Vagina (tissue), 2 donors: ENCODE data around the gene FHIT. TPM values are rescaled to one million over a fixed set of nuclear protein-coding genes. Genes with fewer than 3 reads are reported as not detected.

Source experiments
- DNase-seq, 2 donors: peaks; one replicate each; pipeline ENCODE4 v3.0.0-alpha.2; 2017; ENCODE audit errors: extremely low spot score in 2 of 2
- H3K27ac ChIP-seq: fragments of 200-600 bp; sonication (generic); one replicate; pipeline ENCODE4 v1.5.1; 2019
- H3K27me3 ChIP-seq: fragments of 200-600 bp; sonication (generic); one replicate; pipeline ENCODE4 v1.5.1; 2019
- H3K36me3 ChIP-seq, 2 donors: fragments of 200-600 bp; sonication (generic); one replicate each; pipeline ENCODE4 v1.5.1; 2017 to 2019
- H3K4me1 ChIP-seq: fragments of 200-600 bp; sonication (generic); one replicate; pipeline ENCODE4 v1.5.1; 2019
- H3K4me3 ChIP-seq, 2 donors: fragments of 200-600 bp; sonication (generic); 1 replicate in 1 of 2; 2 replicates in 1 of 2; pipeline ENCODE4 v1.5.1; 2016 to 2019
- H3K9me3 ChIP-seq: fragments of 200-600 bp; sonication (generic); one replicate; pipeline ENCODE4 v1.5.1; 2019
- POLR2A ChIP-seq, 2 donors: fragments of 450-650 bp; IDR thresholded peaks; one replicate each; pipeline ENCODE4 v1.6.1; 2017; ENCODE audit warnings: antibody characterized with exemption in 2 of 2, mild to moderate bottlenecking in 2 of 2, moderate library complexity in 2 of 2
- POLR2AphosphoS5 ChIP-seq, 2 donors: sonication (generic); formaldehyde crosslinking; IDR thresholded peaks; one replicate each; pipeline ENCODE4 v1.9.0; 2017; ENCODE audit warnings: antibody characterized with exemption in 2 of 2, mild to moderate bottlenecking in 2 of 2, low read depth in 1 of 2; ENCODE audit not compliant: insufficient read depth in 1 of 2
- intact Hi-C: fragments of 100-400 bp; cut with DNase I; formaldehyde crosslinking; loops from one replicate; pipeline ENCODE4 v1.15.1; 2023
- total RNA-seq: library from RNA; depleted of rRNA; stranded (reverse); fragments of >200 nt; gene quantifications from one replicate; pipeline ENCODE4 v1.2.3, GENCODE V29; 2016
- TF ChIP-seq, protein P1 (sequence below), 3 experiments: fragments of 450-650 bp in 2 of 3; fragments of 200-600 bp in 1 of 3; sonication (generic) in 1 of 3; IDR thresholded peaks; one replicate each; pipeline ENCODE4 v1.5.1; 2017 to 2019; ENCODE audit warnings: antibody characterized with exemption in 3 of 3, mild to moderate bottlenecking in 2 of 3, moderate library complexity in 2 of 3

FHIT gene
- total RNA-seq, 1 donor from 2014 or later: 7.9 TPM

DNA sequence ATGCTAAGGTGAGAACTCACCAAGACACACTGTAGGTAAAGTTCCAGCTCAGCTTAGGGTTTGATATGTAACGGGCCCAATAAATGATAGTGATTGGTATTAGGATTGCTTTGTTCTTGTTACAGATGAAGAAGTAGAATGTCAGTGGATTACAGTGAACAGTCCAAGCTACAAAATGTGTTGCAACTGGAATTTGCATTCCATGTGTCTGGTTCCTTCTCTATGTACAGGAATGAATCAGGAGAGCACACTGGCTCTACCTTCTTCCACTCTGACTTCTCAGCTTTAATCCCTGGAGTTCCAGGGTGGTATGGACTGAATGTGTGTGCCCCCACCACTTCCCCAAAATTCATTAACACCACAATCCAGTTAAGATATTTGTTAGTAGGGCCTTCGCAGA, 1471.0 kb downstream of the FHIT start:
- H3K27ac ChIP-seq: no peak overlapping the region
- H3K36me3 ChIP-seq: no peaks in the 10 kb centered on the region
- no peak for TF ChIP-seq POLR2AphosphoS5 (IDR thresholded peaks at IDR 0.05; ENCODE audit: insufficient read depth in 1 of 2, low read depth in 1 of 2)
- TF ChIP-seq, protein P1, sequence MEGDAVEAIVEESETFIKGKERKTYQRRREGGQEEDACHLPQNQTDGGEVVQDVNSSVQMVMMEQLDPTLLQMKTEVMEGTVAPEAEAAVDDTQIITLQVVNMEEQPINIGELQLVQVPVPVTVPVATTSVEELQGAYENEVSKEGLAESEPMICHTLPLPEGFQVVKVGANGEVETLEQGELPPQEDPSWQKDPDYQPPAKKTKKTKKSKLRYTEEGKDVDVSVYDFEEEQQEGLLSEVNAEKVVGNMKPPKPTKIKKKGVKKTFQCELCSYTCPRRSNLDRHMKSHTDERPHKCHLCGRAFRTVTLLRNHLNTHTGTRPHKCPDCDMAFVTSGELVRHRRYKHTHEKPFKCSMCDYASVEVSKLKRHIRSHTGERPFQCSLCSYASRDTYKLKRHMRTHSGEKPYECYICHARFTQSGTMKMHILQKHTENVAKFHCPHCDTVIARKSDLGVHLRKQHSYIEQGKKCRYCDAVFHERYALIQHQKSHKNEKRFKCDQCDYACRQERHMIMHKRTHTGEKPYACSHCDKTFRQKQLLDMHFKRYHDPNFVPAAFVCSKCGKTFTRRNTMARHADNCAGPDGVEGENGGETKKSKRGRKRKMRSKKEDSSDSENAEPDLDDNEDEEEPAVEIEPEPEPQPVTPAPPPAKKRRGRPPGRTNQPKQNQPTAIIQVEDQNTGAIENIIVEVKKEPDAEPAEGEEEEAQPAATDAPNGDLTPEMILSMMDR (IDR thresholded peaks at IDR 0.05): no peak
- no peak for TF ChIP-seq POLR2A (IDR thresholded peaks at IDR 0.05)
- H3K9me3 ChIP-seq: no peaks in the 10 kb centered on the region
- intact Hi-C loops: no loop called here
- H3K4me1 ChIP-seq: no peaks in the 10 kb centered on the region
- H3K27me3 ChIP-seq: no peaks in the 10 kb centered on the region
- no peak overlapping the region for H3K4me3 ChIP-seq
- no peak for DNase-seq

DNA sequence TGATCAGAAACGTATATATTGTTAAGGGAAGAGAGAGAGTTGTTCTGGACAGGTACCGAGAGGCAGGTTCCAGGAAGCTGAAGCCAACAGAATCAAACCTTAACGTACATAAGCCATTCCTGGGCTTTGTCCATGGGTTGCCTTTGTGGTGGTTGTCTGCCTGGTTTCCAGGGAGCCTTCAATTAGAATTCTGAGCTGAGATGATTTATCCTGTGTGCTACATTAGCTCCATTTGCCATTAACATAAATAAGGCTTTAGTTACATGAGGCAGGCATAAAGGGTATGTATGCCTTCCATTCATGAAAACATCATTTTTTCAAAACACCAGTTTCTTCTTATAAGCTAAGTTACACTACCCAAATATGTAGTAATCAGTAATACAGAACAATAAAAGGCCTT, 1472.0 kb downstream of the FHIT start:
- intact Hi-C loops: no loop called here
- Histone ChIP-seq H3K36me3 (no peaks in the 10 kb centered on the region), H3K4me1 (no peaks in the 10 kb centered on the region), H3K27ac (no peak overlapping the region), H3K4me3 (no peak overlapping the region), H3K9me3 (no peaks in the 10 kb centered on the region), H3K27me3 (no peaks in the 10 kb centered on the region)
- no peak for DNase-seq
- TF ChIP-seq POLR2AphosphoS5 (IDR thresholded peaks at IDR 0.05; ENCODE audit: insufficient read depth in 1 of 2, low read depth in 1 of 2): no peak
- TF ChIP-seq, protein P1 (IDR thresholded peaks at IDR 0.05): no peak
- no peak for TF ChIP-seq POLR2A (IDR thresholded peaks at IDR 0.05)

DNA sequence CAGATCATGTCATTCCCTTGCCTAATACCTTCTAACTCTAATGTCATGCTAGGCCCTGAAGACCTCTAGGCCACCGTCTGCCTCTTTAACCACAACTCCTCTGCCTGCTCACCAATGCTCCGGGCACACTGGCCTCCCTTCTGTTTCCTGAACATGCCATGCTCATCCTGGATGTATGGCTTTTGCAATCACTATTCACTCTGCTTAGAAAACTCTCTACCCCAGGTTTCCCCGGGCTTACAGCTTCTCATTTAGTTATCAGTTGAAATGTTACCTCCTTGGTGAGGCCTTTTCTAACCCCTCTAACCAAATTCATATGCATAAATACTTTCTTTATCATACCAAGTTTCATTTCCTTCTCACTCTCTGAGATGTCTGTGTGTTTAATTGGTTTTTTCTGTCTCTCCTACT, 1473.6 kb downstream of the FHIT start:
- intact Hi-C loops: no loop called here
- H3K36me3 ChIP-seq: no peaks in the 10 kb centered on the region
- no peaks in the 10 kb centered on the region for H3K9me3 ChIP-seq
- no peak overlapping the region for H3K4me3 ChIP-seq
- no peak overlapping the region for H3K27ac ChIP-seq
- no peaks in the 10 kb centered on the region for H3K27me3 ChIP-seq
- TF ChIP-seq, protein P1 (IDR thresholded peaks at IDR 0.05): no peak
- no peak for TF ChIP-seq POLR2A (IDR thresholded peaks at IDR 0.05)
- no peak for TF ChIP-seq POLR2AphosphoS5 (IDR thresholded peaks at IDR 0.05; ENCODE audit: insufficient read depth in 1 of 2, low read depth in 1 of 2)
- no peak for DNase-seq
- no peaks in the 10 kb centered on the region for H3K4me1 ChIP-seq

DNA sequence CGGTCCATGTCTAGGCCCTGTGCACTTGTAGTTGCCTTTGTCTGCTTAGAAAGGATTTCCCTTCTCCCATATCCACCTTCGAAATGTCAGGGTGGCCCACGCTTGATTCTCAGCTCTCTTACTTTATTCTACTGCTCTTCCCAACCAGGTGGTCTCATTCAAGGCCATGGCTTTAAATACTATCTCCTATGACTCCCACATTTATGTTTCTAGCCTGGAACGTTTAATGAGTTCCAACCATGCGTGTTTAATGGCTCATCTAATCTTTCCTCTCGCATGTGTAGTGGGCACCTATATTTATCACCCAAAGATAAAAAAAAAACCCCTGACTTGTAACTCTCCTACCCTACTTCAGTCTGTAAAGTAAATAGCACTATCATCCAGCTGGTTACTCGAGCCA, 1474.2 kb downstream of the FHIT start:
- intact Hi-C loops: no loop called here
- Histone ChIP-seq H3K36me3 (no peaks in the 10 kb centered on the region), H3K27ac (no peak overlapping the region), H3K4me3 (no peak overlapping the region), H3K27me3 (no peaks in the 10 kb centered on the region), H3K9me3 (no peaks in the 10 kb centered on the region), H3K4me1 (no peaks in the 10 kb centered on the region)
- no peak for DNase-seq
- TF ChIP-seq, protein P1 (IDR thresholded peaks at IDR 0.05): no peak
- TF ChIP-seq POLR2A (IDR thresholded peaks at IDR 0.05) (no peak), POLR2AphosphoS5 (IDR thresholded peaks at IDR 0.05; ENCODE audit: insufficient read depth in 1 of 2, low read depth in 1 of 2) (no peak)

DNA sequence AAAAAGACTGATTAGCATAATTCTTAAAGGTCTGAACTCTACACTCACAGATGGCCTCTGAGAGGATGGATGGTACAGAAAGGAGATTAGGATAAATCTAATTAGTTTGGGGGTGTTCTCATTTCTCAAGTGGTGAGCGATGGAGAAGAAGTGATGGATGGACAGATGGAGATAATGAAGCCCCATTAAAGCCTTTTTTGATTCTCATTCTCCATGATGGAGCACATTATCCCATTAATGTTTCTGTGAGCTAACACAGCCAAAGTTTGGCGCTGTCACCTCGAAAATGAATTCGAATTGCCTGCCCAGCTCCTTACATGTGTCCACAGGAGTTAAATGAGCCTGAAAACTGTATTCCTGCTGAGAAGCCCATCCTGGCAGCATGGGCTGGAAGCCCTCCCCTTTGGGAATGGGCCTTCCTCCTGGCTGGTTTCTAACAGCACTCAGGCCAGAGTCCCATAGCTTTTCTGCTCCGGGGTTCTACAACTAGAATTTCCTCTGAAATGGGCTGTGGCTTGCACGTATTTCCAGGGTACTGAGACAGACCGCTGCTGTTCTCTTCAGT, 1475.4 kb downstream of the FHIT start:
- H3K9me3 ChIP-seq: no peaks in the 10 kb centered on the region
- intact Hi-C loops: no loop called here
- DNase-seq: no peak
- TF ChIP-seq POLR2A (IDR thresholded peaks at IDR 0.05) (no peak), POLR2AphosphoS5 (IDR thresholded peaks at IDR 0.05; ENCODE audit: insufficient read depth in 1 of 2, low read depth in 1 of 2) (no peak)
- TF ChIP-seq, protein P1 (IDR thresholded peaks at IDR 0.05): no peak
- no peaks in the 10 kb centered on the region for H3K27me3 ChIP-seq
- no peak overlapping the region for H3K27ac ChIP-seq
- no peaks in the 10 kb centered on the region for H3K4me1 ChIP-seq
- H3K36me3 ChIP-seq: no peaks in the 10 kb centered on the region
- no peak overlapping the region for H3K4me3 ChIP-seq
